ENCODE data around the gene PFDN2.
A peak's percentile ranks its signal among the peaks of the same experiment; 100 is the strongest.
"Not testable (repeated sequence)": the region's sequence is repeated elsewhere in the genome, so short reads cannot be mapped to it uniquely, and the experiment has no call there.

PFDN2 gene

GRCh38 chr1:161080441-161081405 lies 37.1 kb downstream of the PFDN2 start:
- DNase-seq, result no peak

GRCh38 chr1:161079436-161080110 lies 38.3 kb downstream of the PFDN2 start:
- DNase-seq, result no peak

- DNase-seq, result no peak
Observed at GRCh38 chr1:161077426-161077825, 40.4 kb downstream of the PFDN2 start.

- DNase-seq, result no peak
Observed at GRCh38 chr1:161076410-161076809, 41.4 kb downstream of the PFDN2 start.

GRCh38 chr1:161074676-161075368 lies 43.0 kb downstream of the PFDN2 start:
- DNase-seq, result no peak

- DNase-seq, result no peak
Observed at GRCh38 chr1:161073474-161074121, 44.2 kb downstream of the PFDN2 start.

GRCh38 chr1:161072751-161073449 lies 44.9 kb downstream of the PFDN2 start:
- no peak for DNase-seq

- no peak for DNase-seq
Observed at GRCh38 chr1:161071886-161072371, 45.9 kb downstream of the PFDN2 start.

- DNase-seq, result no peak
Observed at GRCh38 chr1:161070761-161071160, 47.1 kb downstream of the PFDN2 start.

- peak; percentile 54 for DNase-seq
Observed at GRCh38 chr1:161069731-161070270, 48.0 kb downstream of the PFDN2 start, which contains the start of gene ARHGAP30. TSS of gene ARHGAP30 (minus strand) at chr1:161069891. CDS start at chr1:161069624, 267 bp downstream.

- DNase-seq, result no peak
Observed at GRCh38 chr1:161069241-161069640, 48.6 kb downstream of the PFDN2 start.

- no peak for DNase-seq
Observed at GRCh38 chr1:161068306-161069234, 49.3 kb downstream of the PFDN2 start.

GRCh38 chr1:161066694-161067093 lies 51.1 kb downstream of the PFDN2 start:
- DNase-seq, result no peak

- not testable (repeated sequence) for DNase-seq
Observed at GRCh38 chr1:161065681-161066080, 52.2 kb downstream of the PFDN2 start.

GRCh38 chr1:161063936-161064335 lies 53.9 kb downstream of the PFDN2 start:
- DNase-seq, result not testable (repeated sequence)

GRCh38 chr1:161061419-161061818 lies 56.4 kb downstream of the PFDN2 start:
- DNase-seq, result no peak

GRCh38 chr1:161059293-161059692 lies 58.5 kb downstream of the PFDN2 start:
- DNase-seq, result no peak

GRCh38 chr1:161054805-161055204 lies 63.0 kb downstream of the PFDN2 start:
- no peak for DNase-seq

- DNase-seq, result no peak
Observed at GRCh38 chr1:161054232-161054631, 63.6 kb downstream of the PFDN2 start.

- no peak for DNase-seq
Observed at GRCh38 chr1:161052899-161053298, 64.9 kb downstream of the PFDN2 start.
